Measurements from ENCODE around the gene PAQR4. TPM values are rescaled to one million over a fixed set of nuclear protein-coding genes. Genes with fewer than 3 reads are reported as not detected.
"Not testable (repeated sequence)": the region's sequence is repeated elsewhere in the genome, so short reads cannot be mapped to it uniquely, and the experiment has no call there.

Gene PAQR4
- total RNA-seq, 1 experiment from 2014 or later = 77.4 TPM

GRCh38 chr16:2938206-2938605 lies 30.9 kb upstream of the PAQR4 start:
- DNase-seq (ENCODE audit: low read depth) = no peak
- in situ Hi-C loops (cut with HindIII; ENCODE audit: low pct_unique_long_range_greater_than_20kb, low sequenced_read_pairs) = no loop called here

GRCh38 chr16:2939968-2940367 lies 29.2 kb upstream of the PAQR4 start:
- DNase-seq (ENCODE audit: low read depth) = no peak
- in situ Hi-C loops (cut with HindIII; ENCODE audit: low pct_unique_long_range_greater_than_20kb, low sequenced_read_pairs) = no loop called here

DNA sequence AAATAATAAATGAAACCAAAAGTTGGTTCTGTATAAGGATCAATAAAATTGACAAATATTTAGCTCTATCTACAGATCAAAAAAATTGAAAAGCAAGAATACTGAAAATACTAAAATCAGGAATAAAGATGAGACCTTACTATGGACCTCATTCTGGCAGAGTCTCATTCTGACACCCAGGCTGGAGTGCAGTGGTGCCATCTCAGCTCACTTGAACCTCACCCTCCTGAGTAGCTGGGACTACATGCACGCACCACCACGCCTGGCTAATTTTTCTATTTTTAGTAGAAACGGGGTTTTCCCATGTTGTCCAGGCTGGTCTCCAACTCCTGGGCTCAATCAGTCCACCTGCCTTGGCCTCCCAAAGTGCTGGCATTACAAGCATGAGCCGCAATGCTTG lies 27.1 kb upstream of the PAQR4 start:
- in situ Hi-C loops (cut with HindIII; ENCODE audit: low pct_unique_long_range_greater_than_20kb, low sequenced_read_pairs) = no loop called here
- DNase-seq (ENCODE audit: low read depth) = no peak

GRCh38 chr16:2943716-2944115 lies 25.4 kb upstream of the PAQR4 start:
- DNase-seq (ENCODE audit: low read depth); in situ Hi-C loops (cut with HindIII; ENCODE audit: low pct_unique_long_range_greater_than_20kb, low sequenced_read_pairs): not testable (repeated sequence)

GRCh38 chr16:2946649-2947048 lies 22.5 kb upstream of the PAQR4 start:
- in situ Hi-C loops (cut with HindIII; ENCODE audit: low pct_unique_long_range_greater_than_20kb, low sequenced_read_pairs) = no loop called here
- DNase-seq (ENCODE audit: low read depth) = no peak

GRCh38 chr16:2948807-2949704 lies 20.1 kb upstream of the PAQR4 start:
- DNase-seq (ENCODE audit: low read depth) = no peak

GRCh38 chr16:2949705-2950352 lies 19.3 kb upstream of the PAQR4 start:
- in situ Hi-C loops (cut with HindIII; ENCODE audit: low pct_unique_long_range_greater_than_20kb, low sequenced_read_pairs) = no loop called here
- no peak for DNase-seq (ENCODE audit: low read depth)

More at GRCh38 chr16:2948807-2949704, 20.1 kb upstream of the PAQR4 start:
- in situ Hi-C loops (cut with HindIII; ENCODE audit: low pct_unique_long_range_greater_than_20kb, low sequenced_read_pairs) = no loop called here

- no peak for DNase-seq (ENCODE audit: low read depth)
- in situ Hi-C loops (cut with HindIII; ENCODE audit: low pct_unique_long_range_greater_than_20kb, low sequenced_read_pairs) = no loop called here
Measured at GRCh38 chr16:2950353-2950724, 18.8 kb upstream of the PAQR4 start.

DNA sequence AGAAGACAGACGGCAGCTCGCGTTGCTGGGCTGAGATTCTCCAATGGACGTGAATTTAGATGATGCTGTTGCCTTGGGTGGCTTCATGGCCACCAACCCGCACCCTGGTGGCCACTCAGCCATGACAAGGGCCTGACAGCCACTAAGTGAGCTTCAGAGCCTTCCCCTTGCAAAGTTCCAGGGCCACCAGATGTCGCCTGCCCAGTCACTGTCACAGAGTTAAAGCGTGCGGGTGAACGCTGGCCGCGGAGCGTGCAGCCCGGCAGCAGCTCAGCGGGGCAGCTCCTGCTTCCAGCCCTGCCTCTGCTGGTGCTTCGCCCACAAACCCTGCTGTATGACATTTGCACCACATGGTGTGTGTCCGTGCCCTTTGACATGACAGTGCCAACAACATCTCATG lies 18.4 kb upstream of the PAQR4 start:
- no peak for DNase-seq (ENCODE audit: low read depth)
- in situ Hi-C loops (cut with HindIII; ENCODE audit: low pct_unique_long_range_greater_than_20kb, low sequenced_read_pairs) = no loop called here

DNA sequence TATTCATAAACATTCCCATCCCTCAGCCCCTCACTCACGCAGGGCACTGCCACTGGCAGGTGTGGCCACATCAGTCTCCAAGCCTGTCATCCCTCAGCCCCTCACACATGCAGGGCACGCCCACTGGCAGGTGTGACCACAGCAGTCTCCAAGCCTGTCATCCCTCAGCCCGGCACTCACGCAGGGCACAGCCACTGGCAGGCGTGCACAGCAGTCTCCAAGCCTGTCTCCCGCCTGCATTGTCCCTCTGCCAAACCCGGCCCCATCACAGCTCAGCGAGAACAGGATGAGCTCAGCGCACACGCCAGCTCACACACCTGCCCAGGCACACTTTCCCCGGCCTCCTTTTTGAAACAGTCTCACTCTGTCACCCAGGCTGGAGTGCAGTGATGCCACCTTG lies 16.5 kb upstream of the PAQR4 start:
- in situ Hi-C loops (cut with HindIII; ENCODE audit: low pct_unique_long_range_greater_than_20kb, low sequenced_read_pairs) = no loop called here

GRCh38 chr16:2953706-2954627 lies 15.2 kb upstream of the PAQR4 start:
- in situ Hi-C loops (cut with HindIII; ENCODE audit: low pct_unique_long_range_greater_than_20kb, low sequenced_read_pairs) = no loop called here
- DNase-seq (ENCODE audit: low read depth) = no peak

More for the DNA sequence above, 16.5 kb upstream of the PAQR4 start:
- DNase-seq (ENCODE audit: low read depth) = no peak

GRCh38 chr16:2954656-2955381 lies 14.3 kb upstream of the PAQR4 start:
- in situ Hi-C loops (cut with HindIII; ENCODE audit: low pct_unique_long_range_greater_than_20kb, low sequenced_read_pairs) = no loop called here
- DNase-seq (ENCODE audit: low read depth) = no peak

DNA sequence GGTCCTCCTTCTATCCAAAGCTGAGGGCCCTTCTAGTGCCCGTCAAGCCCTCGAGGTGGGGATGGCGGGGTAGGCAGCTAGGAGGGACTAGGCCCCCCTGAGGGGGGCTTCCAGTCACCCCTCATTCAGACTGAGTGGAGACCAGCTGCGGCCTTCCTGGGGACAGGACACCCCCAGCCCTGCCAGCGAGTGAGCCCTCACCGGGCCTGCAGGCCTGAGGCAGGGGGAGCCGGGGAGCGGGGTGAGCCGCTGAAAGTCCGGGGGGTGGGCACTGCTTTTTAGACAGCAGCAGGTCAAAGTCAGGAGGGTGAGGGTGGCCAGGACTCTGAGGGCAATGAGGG lies 13.7 kb upstream of the PAQR4 start:
- in situ Hi-C loops (cut with HindIII; ENCODE audit: low pct_unique_long_range_greater_than_20kb, low sequenced_read_pairs) = no loop called here
- DNase-seq (ENCODE audit: low read depth) = no peak

DNA sequence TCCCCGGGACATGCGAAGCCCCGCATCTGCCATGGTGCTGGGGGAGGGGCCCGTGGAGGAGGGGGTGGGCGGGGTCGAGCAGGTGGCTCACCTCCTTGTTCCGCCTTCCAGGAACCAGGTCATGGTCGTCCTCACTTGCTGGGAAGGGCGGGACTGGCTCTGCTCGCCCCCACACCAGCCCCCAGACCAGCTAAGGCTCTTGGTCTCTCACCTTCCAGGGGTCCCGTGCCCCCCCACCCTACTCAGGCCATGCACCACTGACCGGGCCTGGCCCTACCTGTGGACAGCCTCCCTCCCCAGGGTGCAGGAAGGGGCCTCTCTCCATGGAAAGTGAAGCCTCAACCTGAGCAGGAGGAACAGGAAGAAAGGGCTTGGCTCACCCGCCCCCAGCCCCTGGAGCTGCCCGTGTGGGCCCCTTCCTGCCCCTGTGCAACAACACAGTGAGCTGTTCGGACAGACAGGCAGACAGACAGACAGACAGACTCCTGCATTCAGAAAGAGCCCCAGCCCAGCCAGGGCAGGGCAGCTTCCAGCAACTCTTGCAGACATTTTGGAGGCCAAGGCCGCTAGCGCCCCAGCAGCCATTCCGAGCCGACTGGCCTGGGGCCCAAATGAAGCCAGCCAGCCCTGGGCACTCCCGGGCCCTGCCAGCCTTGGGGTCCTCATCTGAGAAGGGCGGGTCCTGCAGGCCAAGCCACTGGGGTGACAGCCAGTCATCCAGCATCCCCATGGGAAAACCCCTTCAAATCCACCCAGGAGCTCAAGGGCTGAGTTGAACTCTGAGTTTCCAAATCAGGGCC lies 13.2 kb upstream of the PAQR4 start:
- no peak for DNase-seq (ENCODE audit: low read depth)
- in situ Hi-C loops (cut with HindIII; ENCODE audit: low pct_unique_long_range_greater_than_20kb, low sequenced_read_pairs) = no loop called here

DNA sequence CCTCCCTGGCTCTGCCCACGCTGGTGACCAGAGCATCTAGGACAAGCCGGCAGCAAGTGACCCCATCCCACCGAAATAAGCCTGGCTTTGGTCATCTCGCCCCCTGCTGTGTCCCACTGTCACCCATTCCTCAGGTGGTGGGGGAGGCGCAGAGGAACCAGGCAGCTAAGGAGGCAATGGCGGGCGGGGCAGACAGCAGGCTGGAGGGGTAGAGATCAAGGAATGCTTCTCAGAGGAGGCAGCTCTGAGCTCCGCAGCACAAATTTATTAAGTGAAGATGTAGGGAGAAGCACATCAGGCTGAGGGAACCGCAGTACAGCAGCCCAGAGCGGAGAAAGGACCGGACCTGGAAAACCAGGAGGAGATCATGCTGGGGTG lies 12.6 kb upstream of the PAQR4 start:
- in situ Hi-C loops (cut with HindIII; ENCODE audit: low pct_unique_long_range_greater_than_20kb, low sequenced_read_pairs) = no loop called here

DNA sequence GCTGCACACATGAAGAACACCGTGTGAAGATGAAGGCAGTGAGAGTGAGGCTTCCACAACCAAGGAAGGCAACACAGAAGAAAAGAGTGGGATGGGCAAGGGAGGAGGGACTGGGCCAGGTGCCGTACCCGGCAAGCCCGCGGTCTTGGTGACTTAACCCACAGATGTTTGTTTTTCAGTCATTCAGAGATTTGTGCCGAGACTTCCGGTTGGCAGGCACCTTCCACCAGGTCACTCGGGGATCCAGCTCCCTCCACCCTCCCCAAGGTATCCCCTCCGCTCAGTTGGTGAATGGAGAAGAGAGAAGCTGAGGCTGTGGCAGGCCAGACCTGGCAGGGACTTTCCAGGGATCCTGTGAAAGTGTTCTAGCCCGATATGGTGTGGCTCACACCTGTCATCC lies 9.9 kb upstream of the PAQR4 start:
- no peak for DNase-seq (ENCODE audit: low read depth)
- in situ Hi-C loops (cut with HindIII; ENCODE audit: low pct_unique_long_range_greater_than_20kb, low sequenced_read_pairs) = no loop called here

More for the DNA sequence above, 12.6 kb upstream of the PAQR4 start:
- no peak for DNase-seq (ENCODE audit: low read depth)

- in situ Hi-C loops (cut with HindIII; ENCODE audit: low pct_unique_long_range_greater_than_20kb, low sequenced_read_pairs) = no loop called here
- DNase-seq (ENCODE audit: low read depth) = no peak
Measured at GRCh38 chr16:2960183-2961010, 8.8 kb upstream of the PAQR4 start.

All from Caki2 (cell line).